Sigmoid colon (tissue), 4 donors: ENCODE results near the gene TMEM164.

Source experiments
- CTCF ChIP-seq, 4 experiments: fragments of 450-650 bp in 3 of 4; fragments of 200-600 bp in 1 of 4; IDR thresholded peaks; one replicate each; pipeline ENCODE4 v1.5.1; 2016 to 2019; ENCODE audit warnings: antibody characterized with exemption in 4 of 4, mild to moderate bottlenecking in 3 of 4, moderate library complexity in 2 of 4
- EP300 ChIP-seq, 4 donors: sonication (generic); formaldehyde crosslinking; IDR thresholded peaks; one replicate each; pipeline ENCODE4 v1.6.1; 2017; ENCODE audit warnings: antibody characterized with exemption in 4 of 4
- POLR2A ChIP-seq, 2 donors: fragments of 450-650 bp; IDR thresholded peaks; one replicate each; pipeline ENCODE4 v1.6.1; 2016; ENCODE audit warnings: antibody characterized with exemption in 2 of 2, mild to moderate bottlenecking in 2 of 2, moderate library complexity in 2 of 2
- POLR2AphosphoS5 ChIP-seq, 4 donors: sonication (generic); formaldehyde crosslinking; IDR thresholded peaks; one replicate each; pipeline ENCODE4 v1.6.1; 2017; ENCODE audit warnings: antibody characterized with exemption in 4 of 4

GRCh38 chrX:110156167-110156754 is 153.3 kb downstream of the TMEM164 start:
- TF ChIP-seq CTCF (IDR thresholded peaks at IDR 0.05) (peak in 2 of 4 experiments; percentile 17 to 29), POLR2A (IDR thresholded peaks at IDR 0.05) (no peak), EP300 (IDR thresholded peaks at IDR 0.05) (no peak), POLR2AphosphoS5 (IDR thresholded peaks at IDR 0.05) (no peak)
